PC-3 (cell line): ENCODE results near the gene TCEANC2. TPM values are rescaled to one million over a fixed set of nuclear protein-coding genes. Genes with fewer than 3 reads are reported as not detected.

Source experiments
- ATAC-seq: fragments of 200-7000 bp; cut with Tn5 transposase; 2 replicates; pipeline ENCODE4 v1.9.1; 2020; ENCODE audit warnings: mild to moderate bottlenecking, moderate library complexity
- BruUV-seq: library from RNA; stranded (reverse); fragments of 400-500 nt; replicated peaks from 2 replicates; lab custom pipeline; 2021; lab: Mats Ljungman, UMichigan
- CTCF ChIA-PET: fragments of 300-600 bp; sonication (Branson Sonifier 250); formaldehyde crosslinking; loops from one replicate; lab custom pipeline; 2022; ENCODE audit warnings: antibody characterized with exemption; lab: Charles Lee
- POLR2A ChIA-PET: fragments of 300-600 bp; sonication (Branson Sonifier 250); formaldehyde crosslinking; loops from one replicate; lab custom pipeline; 2022; ENCODE audit warnings: antibody characterized with exemption; ENCODE audit not compliant: unreplicated experiment; lab: Charles Lee
- DNase-seq: peaks from one replicate; pipeline ENCODE4 v3.0.0-alpha.2; 2015
- H2AFZ ChIP-seq: fragments of 300-600 bp; sonication (generic); 2 replicates; pipeline ENCODE4 v1.6.0; 2016; ENCODE audit warnings: antibody characterized with exemption, low read length
- H3F3A ChIP-seq: fragments of 300-600 bp; sonication (generic); one replicate; pipeline ENCODE4 v1.6.0; 2017; ENCODE audit warnings: antibody characterized with exemption, low read length, control low read depth, mild to moderate bottlenecking; ENCODE audit not compliant: unreplicated experiment
- H3K27ac ChIP-seq: fragments of 300-600 bp; sonication (generic); 2 replicates; pipeline ENCODE4 v1.5.1; 2016; ENCODE audit warnings: mild to moderate bottlenecking, low read length
- H3K27me3 ChIP-seq: fragments of 300-600 bp; sonication (generic); 2 replicates; pipeline ENCODE4 v1.6.1; 2016; ENCODE audit warnings: low read length, mixed read lengths
- H3K36me3 ChIP-seq: fragments of 300-600 bp; sonication (generic); 2 replicates; pipeline ENCODE4 v1.6.1; 2016; ENCODE audit warnings: low read depth, mixed run types, low read length, mixed read lengths
- H3K4me1 ChIP-seq: fragments of 300-600 bp; sonication (generic); 2 replicates; pipeline ENCODE4 v1.5.1; 2016; ENCODE audit warnings: low read length; ENCODE audit not compliant: insufficient read depth
- H3K4me2 ChIP-seq: fragments of 300-600 bp; sonication (generic); 2 replicates; pipeline ENCODE4 v1.6.0; 2016; ENCODE audit warnings: low read length
- H3K4me3 ChIP-seq: fragments of 300-600 bp; sonication (generic); 2 replicates; pipeline ENCODE4 v1.5.1; 2016; ENCODE audit warnings: mild to moderate bottlenecking, low read length, mixed read lengths
- H3K79me2 ChIP-seq: fragments of 300-600 bp; sonication (generic); 2 replicates; pipeline ENCODE4 v1.6.1; 2017; ENCODE audit warnings: low read length, mixed read lengths
- H3K9ac ChIP-seq: fragments of 300-600 bp; sonication (generic); 2 replicates; pipeline ENCODE4 v1.6.0; 2016; ENCODE audit warnings: mild to moderate bottlenecking, low read length
- H3K9me2 ChIP-seq: fragments of 300-600 bp; sonication (generic); replicated peaks from 2 replicates; pipeline ENCODE4 v1.6.1; 2016; ENCODE audit warnings: mixed run types, low read length, mixed read lengths
- H3K9me3 ChIP-seq: fragments of 300-600 bp; sonication (generic); 2 replicates; pipeline ENCODE4 v1.6.1; 2016; ENCODE audit warnings: low read length, mixed read lengths
- H4K20me1 ChIP-seq: fragments of 300-600 bp; sonication (generic); 2 replicates; pipeline ENCODE4 v1.6.1; 2016; ENCODE audit warnings: low read length, mixed read lengths
- CTCF ChIP-seq: fragments of 300-600 bp; sonication (generic); conservative IDR thresholded peaks from 2 replicates; pipeline ENCODE4 v1.5.1; 2017; ENCODE audit warnings: antibody characterized with exemption, low read depth, mild to moderate bottlenecking, low read length
- EZH2 ChIP-seq: fragments of 300-600 bp; sonication (generic); IDR thresholded peaks from one replicate; pipeline ENCODE4 v1.6.1; 2017; ENCODE audit warnings: antibody characterized with exemption, mild to moderate bottlenecking, low read length; ENCODE audit not compliant: unreplicated experiment
- EZH2phosphoT487 ChIP-seq: fragments of 300-600 bp; sonication (generic); IDR thresholded peaks from 2 replicates; pipeline ENCODE4 v1.6.1; 2018; ENCODE audit warnings: mild to moderate bottlenecking, antibody characterized with exemption, low read length, borderline replicate concordance
- intact Hi-C: fragments of 100-400 bp; cut with micrococcal nuclease; formaldehyde crosslinking; loops from 2 replicates; pipeline ENCODE4 v1.9.0; 2023
- total RNA-seq: library from RNA; depleted of rRNA; stranded (reverse); fragments of >200 nt; gene quantifications from 2 replicates; pipeline ENCODE4 v1.2.3, GENCODE V29; 2014

TCEANC2 gene
- total RNA-seq, 1 experiment from 2014 or later = 4.2 TPM

DNA sequence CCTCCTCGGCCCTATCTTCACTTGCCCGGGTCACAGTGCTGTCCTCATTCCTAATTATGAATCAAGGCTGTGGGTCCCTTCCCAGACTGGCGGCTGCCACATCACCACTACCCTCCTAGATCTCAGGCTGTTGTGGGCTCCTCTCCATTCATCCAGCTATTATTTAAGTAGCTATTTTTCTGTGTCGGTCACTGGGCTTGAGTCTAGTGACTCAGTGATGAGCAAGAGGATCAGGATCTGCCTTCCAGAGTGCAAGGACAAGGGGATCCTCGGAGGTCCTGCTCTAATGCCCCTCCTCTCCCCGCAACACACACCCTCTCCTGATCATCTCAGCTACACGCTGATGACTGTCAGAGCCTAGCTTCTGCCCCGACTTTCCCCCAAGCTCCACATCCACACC is 65.3 kb downstream of the TCEANC2 start:
- Histone ChIP-seq H3K79me2 (no peaks in the 10 kb centered on the region), H3K4me1 (peaks cover 19% of the 10 kb centered on the region), H3K4me3 (peak overlapping the region; percentile 15; the same call in 1 of the 2 replicates), H3K27ac (no peak overlapping the region), H4K20me1 (no peaks in the 10 kb centered on the region), H3K9ac (no peak overlapping the region), H3K9me3 (no peaks in the 10 kb centered on the region), H3K4me2 (peak overlapping the region; percentile 69), H3K9me2 (no peaks in the 10 kb centered on the region), H3K27me3 (no peaks in the 10 kb centered on the region), H2AFZ (peak overlapping the region; percentile 62), H3K36me3 (no peaks in the 10 kb centered on the region), H3F3A (no peaks in the 10 kb centered on the region)
- DNase-seq (peak; percentile 77), ATAC-seq (peak; percentile 56)
- POLR2A ChIA-PET = interaction anchor here (0.6 kb wide), 1 partner anchor 174 kb away, joined by 3 read pairs; no protein-coding TSS in a partner anchor
- TF ChIP-seq EZH2 = no peak
- TF ChIP-seq CTCF = no peak
- no peak for TF ChIP-seq EZH2phosphoT487
- BruUV-seq = no TSS peak
- CTCF ChIA-PET = interaction anchor here (0.7 kb wide), 1 partner anchor 157 kb away, joined by 3 read pairs; no protein-coding TSS in a partner anchor
- intact Hi-C loops = no loop called here

DNA sequence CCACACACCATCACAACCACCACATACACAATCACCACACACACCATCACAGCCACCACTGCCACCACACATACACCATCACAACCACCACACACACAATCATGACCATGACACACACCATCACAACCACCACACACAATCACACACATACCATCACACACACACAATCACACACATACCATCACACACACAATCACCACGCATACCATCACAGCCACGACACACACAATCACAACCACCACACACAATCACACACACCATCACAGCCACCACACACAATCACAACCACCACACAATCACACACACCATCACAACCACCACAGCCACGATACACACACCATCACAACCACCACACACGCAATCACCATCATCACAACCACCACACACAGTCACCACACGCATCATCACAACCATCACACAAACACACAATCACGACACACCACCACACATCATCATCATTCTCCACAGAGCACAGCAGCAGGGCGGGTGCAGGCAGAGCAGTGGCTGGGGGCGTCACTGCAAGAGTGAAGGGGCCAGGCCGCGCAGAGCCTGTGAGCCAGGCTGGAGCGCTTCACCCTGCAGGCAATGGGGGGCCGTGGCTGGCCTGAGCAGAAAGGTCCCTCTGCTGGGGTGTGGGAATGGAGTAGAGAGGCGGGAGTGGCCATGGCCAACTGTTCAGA is 66.8 kb downstream of the TCEANC2 start:
- Histone ChIP-seq H2AFZ (no peak overlapping the region), H3F3A (no peaks in the 10 kb centered on the region), H3K4me3 (no peak overlapping the region), H3K4me1 (peaks cover 19% of the 10 kb centered on the region), H3K9me2 (no peaks in the 10 kb centered on the region), H3K27me3 (no peaks in the 10 kb centered on the region), H3K79me2 (no peaks in the 10 kb centered on the region), H3K36me3 (no peaks in the 10 kb centered on the region), H3K4me2 (no peak overlapping the region), H3K27ac (no peak overlapping the region), H3K9me3 (no peaks in the 10 kb centered on the region), H3K9ac (no peak overlapping the region), H4K20me1 (no peaks in the 10 kb centered on the region)
- DNase-seq (no peak), ATAC-seq (no peak)
- ChIA-PET CTCF (no interaction called here), POLR2A (no interaction called here)
- no TSS peak for BruUV-seq
- TF ChIP-seq CTCF (no peak), EZH2 (no peak), EZH2phosphoT487 (no peak)
- intact Hi-C loops = no loop called here
